ENCODE data around the gene PYDC1. TPM values are rescaled to one million over a fixed set of nuclear protein-coding genes. Genes with fewer than 3 reads are reported as not detected.
A peak's percentile ranks its signal among the peaks of the same experiment; 100 is the strongest.

The PYDC1 gene
- not detected in 2 replicates for total RNA-seq (2012; rRNA removed)

DNA sequence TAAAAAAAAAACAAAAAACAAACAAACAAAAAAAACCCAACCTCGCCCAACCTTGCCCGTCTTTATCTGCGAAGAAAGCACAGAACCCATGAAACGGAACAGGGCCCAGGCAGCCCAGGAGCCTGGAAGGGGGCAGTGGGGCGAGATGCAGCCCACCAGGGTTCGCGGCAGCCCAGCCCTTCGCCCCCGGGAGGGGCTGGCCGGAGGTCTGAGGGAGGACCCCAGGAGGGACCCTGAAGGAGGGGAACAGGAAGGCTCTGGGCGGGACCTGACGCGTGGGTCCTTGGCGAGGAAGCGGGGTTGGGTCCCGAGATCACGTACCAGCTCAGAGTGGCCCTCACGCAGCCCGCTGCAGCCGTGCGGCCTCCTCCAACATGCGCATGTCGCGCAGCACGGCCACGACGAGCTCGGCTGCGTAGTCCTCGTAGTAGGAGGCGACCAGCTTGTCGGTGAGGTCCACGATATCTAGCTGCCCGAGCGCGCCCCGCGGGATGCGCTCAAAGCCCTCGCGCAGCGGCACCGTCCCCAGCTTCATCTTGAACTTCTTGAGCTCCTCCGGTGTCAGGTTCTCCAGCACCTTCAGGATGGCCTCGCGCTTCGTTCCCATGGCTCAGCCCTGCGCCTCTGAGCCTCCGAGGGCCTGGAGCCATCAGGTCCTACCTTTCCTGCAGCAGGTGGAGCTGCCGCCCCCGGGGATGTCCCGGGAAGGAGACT lies at the start of gene PYDC1:
Gene PYDC1, minus strand, starts transcription at position 714 of the 714 bp plus-strand sequence. Its CDS starts 107 bp downstream, at position 607.
- Histone ChIP-seq H3K9ac (ENCODE audit: low read depth, low read length) (peak within 1 kb of the TSS; percentile 89), H3K4me1 (ENCODE audit: control insufficient read depth, insufficient read depth, low read length) (peaks cover 18% of the 10 kb centered on the region), H3K9me3 (replicated peaks; ENCODE audit: low read length) (no peaks in the 10 kb centered on the region), H3K4me3 (ENCODE audit: low read length) (peak within 1 kb of the TSS; percentile 78), H3K4me2 (ENCODE audit: low read length) (peak within 1 kb of the TSS; percentile 90), H3K27me3 (ENCODE audit: control insufficient read depth, insufficient read depth, low read length) (peaks cover 6% of the 10 kb centered on the region), H3K36me3 (ENCODE audit: insufficient read depth, low read length) (peaks cover 5% of the 10 kb centered on the region)

DNA sequence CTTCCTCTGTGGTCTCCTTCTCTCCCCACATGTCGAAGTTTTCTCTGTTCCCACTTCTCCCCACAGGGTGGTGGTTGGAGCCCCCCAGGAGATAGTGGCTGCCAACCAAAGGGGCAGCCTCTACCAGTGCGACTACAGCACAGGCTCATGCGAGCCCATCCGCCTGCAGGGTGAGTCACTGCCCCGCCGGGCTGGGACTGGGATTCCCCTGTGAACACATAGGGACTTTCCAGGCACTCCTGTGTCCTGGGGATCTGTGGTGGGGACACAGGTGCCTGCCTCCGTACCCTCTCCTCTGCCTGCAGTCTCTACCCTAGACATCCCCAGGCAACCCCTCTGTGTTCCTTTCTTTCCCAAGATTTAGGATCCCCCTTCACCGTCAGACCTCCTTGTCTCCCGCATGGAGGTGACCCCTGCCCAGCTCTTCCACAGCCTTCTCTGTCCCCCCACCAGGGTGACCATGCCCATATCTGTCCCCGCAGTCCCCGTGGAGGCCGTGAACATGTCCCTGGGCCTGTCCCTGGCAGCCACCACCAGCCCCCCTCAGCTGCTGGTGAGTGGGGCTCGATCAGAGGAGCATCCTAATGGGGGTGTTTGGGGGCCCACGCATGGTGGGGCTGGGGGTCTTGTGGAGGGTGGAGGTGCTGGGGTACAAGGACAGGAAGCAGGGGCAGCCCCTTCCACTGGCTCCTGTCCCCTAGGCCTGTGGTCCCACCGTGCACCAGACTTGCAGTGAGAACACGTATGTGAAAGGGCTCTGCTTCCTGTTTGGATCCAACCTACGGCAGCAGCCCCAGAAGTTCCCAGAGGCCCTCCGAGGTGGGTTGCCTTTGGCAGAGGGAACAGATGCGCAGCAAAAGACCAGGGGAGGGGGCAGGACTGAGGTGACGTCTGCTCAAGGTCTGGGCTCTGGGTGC lies 48.7 kb upstream of the PYDC1 start:
- Histone ChIP-seq H3K36me3 (ENCODE audit: insufficient read depth, low read length) (no peaks in the 10 kb centered on the region), H3K9me3 (replicated peaks; ENCODE audit: low read length) (no peaks in the 10 kb centered on the region), H3K4me1 (ENCODE audit: control insufficient read depth, insufficient read depth, low read length) (no peaks in the 10 kb centered on the region), H3K27me3 (ENCODE audit: control insufficient read depth, insufficient read depth, low read length) (peaks cover 14% of the 10 kb centered on the region), H3K4me2 (ENCODE audit: low read length) (no peak overlapping the region), H3K9ac (ENCODE audit: low read depth, low read length) (no peak overlapping the region), H3K4me3 (ENCODE audit: low read length) (no peak overlapping the region)

DNA sequence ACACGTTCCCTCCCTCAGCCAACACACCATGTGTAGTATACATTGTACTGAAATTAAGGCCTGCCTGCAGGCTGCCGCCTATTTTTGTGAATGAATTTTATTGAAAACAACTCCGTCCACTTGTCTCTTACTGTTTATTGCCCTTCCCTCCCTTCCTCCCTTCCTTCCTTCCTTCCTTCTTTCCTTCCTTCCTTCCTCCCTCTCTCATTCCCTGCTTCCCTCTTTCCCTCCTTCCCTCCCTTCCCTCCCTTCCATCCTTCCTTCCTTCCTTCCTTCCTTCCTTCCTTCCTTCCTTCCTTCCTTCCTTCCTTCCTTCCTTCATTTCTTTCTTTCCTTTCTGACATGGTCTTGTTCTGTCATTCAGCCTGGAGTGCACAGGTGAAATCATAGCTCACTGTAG lies 45.1 kb upstream of the PYDC1 start:
- Histone ChIP-seq H3K4me3 (ENCODE audit: low read length) (no peak overlapping the region), H3K27me3 (ENCODE audit: control insufficient read depth, insufficient read depth, low read length) (peaks cover 16% of the 10 kb centered on the region), H3K4me1 (ENCODE audit: control insufficient read depth, insufficient read depth, low read length) (no peaks in the 10 kb centered on the region)

DNA sequence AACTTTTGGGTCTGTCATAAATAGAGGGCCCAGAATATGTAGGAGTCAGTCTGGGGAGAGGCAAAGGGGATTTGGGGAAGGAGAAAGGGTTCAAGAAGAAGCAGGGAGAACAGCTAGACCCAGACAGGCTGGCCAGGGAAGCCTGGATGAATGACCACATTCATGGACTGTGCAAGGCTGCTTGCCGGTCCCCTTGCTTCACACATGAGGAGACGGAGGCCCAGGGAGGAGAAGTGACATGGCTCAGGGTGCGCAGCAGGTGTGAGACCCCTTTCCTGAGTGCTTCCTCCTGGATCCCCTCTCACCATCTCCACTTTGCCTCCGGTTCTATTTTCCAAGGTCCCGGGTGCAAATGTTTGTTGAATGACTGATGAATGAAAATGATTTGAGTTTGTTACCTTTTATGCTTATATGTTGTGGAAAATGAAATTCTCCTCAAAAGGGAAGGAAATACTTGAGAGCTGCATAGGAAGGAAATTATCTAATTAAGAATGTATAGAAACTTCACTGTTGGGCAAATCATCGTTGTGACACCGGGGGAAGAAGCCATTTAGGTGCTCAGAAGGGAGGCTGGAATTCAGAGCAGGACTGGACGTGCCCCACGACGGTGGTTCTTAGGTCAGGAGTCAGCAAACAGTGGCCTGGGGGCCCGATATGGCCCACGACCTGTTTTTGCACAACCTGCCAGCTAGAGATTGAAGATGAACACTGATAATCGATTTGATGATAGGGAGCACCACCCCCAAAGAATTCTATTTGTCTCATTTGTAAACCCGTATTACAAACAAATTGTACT lies 43.4 kb upstream of the PYDC1 start:
- H3K36me3 ChIP-seq (ENCODE audit: insufficient read depth, low read length), result no peaks in the 10 kb centered on the region
- peaks cover 16% of the 10 kb centered on the region for H3K27me3 ChIP-seq (ENCODE audit: control insufficient read depth, insufficient read depth, low read length)
- no peak overlapping the region for H3K4me2 ChIP-seq (ENCODE audit: low read length)
- H3K9ac ChIP-seq (ENCODE audit: low read depth, low read length), result no peak overlapping the region
- no peak overlapping the region for H3K4me3 ChIP-seq (ENCODE audit: low read length)
- H3K9me3 ChIP-seq (replicated peaks; ENCODE audit: low read length), result no peaks in the 10 kb centered on the region
- no peaks in the 10 kb centered on the region for H3K4me1 ChIP-seq (ENCODE audit: control insufficient read depth, insufficient read depth, low read length)

More for the DNA sequence above, 45.1 kb upstream of the PYDC1 start:
- no peaks in the 10 kb centered on the region for H3K9me3 ChIP-seq (replicated peaks; ENCODE audit: low read length)
- no peak overlapping the region for H3K9ac ChIP-seq (ENCODE audit: low read depth, low read length)
- no peak overlapping the region for H3K4me2 ChIP-seq (ENCODE audit: low read length)
- no peaks in the 10 kb centered on the region for H3K36me3 ChIP-seq (ENCODE audit: insufficient read depth, low read length)

DNA sequence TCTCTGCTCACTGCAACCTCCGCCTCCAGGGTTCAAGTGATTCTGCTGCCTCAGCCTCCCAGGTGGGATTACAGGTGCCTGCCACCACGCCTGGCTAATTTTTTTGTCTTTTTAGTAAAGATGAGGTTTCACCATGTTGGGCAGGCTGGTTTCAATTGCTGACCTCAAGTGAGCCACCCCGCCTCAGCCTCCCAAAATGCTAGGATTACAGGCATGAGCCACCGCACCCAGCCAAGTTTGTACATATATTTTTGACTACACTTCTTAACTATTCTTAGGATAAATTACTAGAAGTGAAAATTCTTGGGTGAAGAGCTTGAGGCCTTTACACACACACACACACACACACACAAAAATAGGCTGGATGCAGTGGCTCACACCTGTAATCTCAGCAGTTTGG lies 41.4 kb upstream of the PYDC1 start:
- Histone ChIP-seq H3K36me3 (ENCODE audit: insufficient read depth, low read length) (no peaks in the 10 kb centered on the region), H3K9ac (ENCODE audit: low read depth, low read length) (no peak overlapping the region), H3K9me3 (replicated peaks; ENCODE audit: low read length) (no peaks in the 10 kb centered on the region), H3K4me3 (ENCODE audit: low read length) (no peak overlapping the region), H3K4me1 (ENCODE audit: control insufficient read depth, insufficient read depth, low read length) (no peaks in the 10 kb centered on the region), H3K27me3 (ENCODE audit: control insufficient read depth, insufficient read depth, low read length) (peaks cover 16% of the 10 kb centered on the region), H3K4me2 (ENCODE audit: low read length) (no peak overlapping the region)

DNA sequence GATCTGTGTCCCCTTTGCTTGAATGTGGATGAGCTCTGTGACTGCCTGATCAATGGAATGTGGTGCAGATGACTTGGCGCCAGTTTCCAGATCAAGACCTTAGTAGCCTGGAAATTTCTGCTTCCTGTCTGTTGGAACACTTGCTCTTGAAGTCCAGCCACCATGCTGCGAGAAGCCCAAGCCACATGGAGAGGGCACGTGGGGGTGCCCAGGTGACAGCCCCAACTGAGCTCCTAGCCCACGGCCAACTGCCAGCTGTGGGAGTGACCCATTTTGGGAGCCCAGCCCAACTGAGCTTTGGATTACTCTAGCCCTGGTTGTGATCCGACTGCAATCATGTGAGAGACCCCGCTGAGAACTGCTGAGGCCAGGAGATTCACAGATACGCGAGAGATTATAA lies 39.5 kb upstream of the PYDC1 start:
- peaks cover 9% of the 10 kb centered on the region for H3K27me3 ChIP-seq (ENCODE audit: control insufficient read depth, insufficient read depth, low read length)
- no peaks in the 10 kb centered on the region for H3K36me3 ChIP-seq (ENCODE audit: insufficient read depth, low read length)
- no peaks in the 10 kb centered on the region for H3K4me1 ChIP-seq (ENCODE audit: control insufficient read depth, insufficient read depth, low read length)
- no peak overlapping the region for H3K4me3 ChIP-seq (ENCODE audit: low read length)
- H3K9ac ChIP-seq (ENCODE audit: low read depth, low read length), result no peak overlapping the region
- no peak overlapping the region for H3K4me2 ChIP-seq (ENCODE audit: low read length)
- H3K9me3 ChIP-seq (replicated peaks; ENCODE audit: low read length), result no peaks in the 10 kb centered on the region

DNA sequence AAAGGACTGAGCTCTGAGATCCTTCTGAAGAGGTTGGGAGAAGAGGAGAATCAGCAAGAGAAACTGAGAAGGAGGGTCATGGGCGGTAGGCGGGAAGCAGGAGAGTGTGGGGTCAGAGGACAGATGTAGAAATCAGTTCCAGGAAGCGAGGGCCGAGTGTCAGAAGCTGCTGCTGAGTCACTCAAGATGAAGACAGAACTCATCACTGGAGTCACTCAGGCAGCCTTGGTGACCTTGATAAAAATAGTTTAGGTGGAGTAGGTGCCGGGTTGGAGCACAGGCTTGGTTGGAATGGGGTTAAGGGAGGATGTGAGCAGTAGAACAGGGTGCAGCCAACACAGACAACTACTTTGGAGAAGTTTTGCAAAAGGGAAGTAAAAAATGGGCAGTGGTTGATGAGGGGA lies 36.7 kb upstream of the PYDC1 start:
- Histone ChIP-seq H3K4me3 (ENCODE audit: low read length) (no peak overlapping the region), H3K27me3 (ENCODE audit: control insufficient read depth, insufficient read depth, low read length) (peaks cover 4% of the 10 kb centered on the region), H3K36me3 (ENCODE audit: insufficient read depth, low read length) (no peaks in the 10 kb centered on the region), H3K4me2 (ENCODE audit: low read length) (no peak overlapping the region), H3K9ac (ENCODE audit: low read depth, low read length) (no peak overlapping the region), H3K9me3 (replicated peaks; ENCODE audit: low read length) (no peaks in the 10 kb centered on the region), H3K4me1 (ENCODE audit: control insufficient read depth, insufficient read depth, low read length) (no peaks in the 10 kb centered on the region)

DNA sequence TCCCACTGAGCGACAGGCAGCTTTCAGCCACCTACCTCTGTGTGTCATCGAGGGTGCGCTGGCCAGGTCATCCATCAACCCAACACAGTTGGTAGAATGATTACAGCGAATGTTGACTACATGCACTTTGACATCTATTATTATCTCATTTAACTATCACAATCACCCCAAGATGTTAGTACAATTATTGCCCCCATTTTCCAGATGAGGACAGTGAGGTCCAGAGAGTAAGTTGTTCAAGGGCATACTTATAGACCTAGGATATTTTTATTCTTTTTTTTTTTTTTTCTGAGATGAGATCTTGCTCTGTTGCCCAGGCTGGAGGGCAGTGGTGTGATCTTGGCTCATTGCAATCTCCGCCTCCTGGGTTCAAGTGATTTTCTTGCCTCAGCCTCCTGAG lies 34.5 kb upstream of the PYDC1 start:
- Histone ChIP-seq H3K4me2 (ENCODE audit: low read length) (no peak overlapping the region), H3K9ac (ENCODE audit: low read depth, low read length) (no peak overlapping the region), H3K9me3 (replicated peaks; ENCODE audit: low read length) (no peaks in the 10 kb centered on the region), H3K27me3 (ENCODE audit: control insufficient read depth, insufficient read depth, low read length) (peaks cover 5% of the 10 kb centered on the region), H3K36me3 (ENCODE audit: insufficient read depth, low read length) (no peaks in the 10 kb centered on the region), H3K4me1 (ENCODE audit: control insufficient read depth, insufficient read depth, low read length) (no peaks in the 10 kb centered on the region), H3K4me3 (ENCODE audit: low read length) (no peak overlapping the region)

DNA sequence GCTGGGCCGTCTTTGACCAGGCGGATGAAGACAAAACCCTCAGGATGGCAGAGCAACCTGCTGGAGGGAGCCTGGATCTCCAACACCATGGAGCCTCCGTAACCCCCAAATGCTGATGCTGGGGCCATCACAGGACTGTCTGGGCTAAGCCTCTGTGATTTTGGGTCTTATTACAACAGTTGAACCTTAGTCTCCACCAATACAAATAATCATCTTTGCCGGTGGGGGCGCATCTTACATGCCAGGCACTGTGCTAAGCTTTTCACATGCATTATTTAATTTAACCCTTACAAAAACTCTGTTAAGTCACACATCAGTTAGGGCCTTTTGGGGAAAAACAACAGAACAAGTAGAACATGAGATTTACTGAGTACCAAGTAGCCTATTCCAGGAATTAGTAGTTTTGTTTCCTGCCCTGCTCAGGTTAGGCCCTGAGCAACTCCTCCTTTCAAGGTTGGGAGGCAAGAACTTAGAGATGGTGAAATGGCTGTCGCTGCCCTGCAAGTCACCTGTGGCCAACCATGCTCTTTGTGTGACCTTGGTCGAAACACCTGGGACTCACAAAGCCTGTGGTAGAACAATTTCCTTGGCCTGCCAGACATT lies 33.9 kb upstream of the PYDC1 start:
- no peaks in the 10 kb centered on the region for H3K9me3 ChIP-seq (replicated peaks; ENCODE audit: low read length)
- no peak overlapping the region for H3K4me2 ChIP-seq (ENCODE audit: low read length)
- no peaks in the 10 kb centered on the region for H3K4me1 ChIP-seq (ENCODE audit: control insufficient read depth, insufficient read depth, low read length)
- H3K36me3 ChIP-seq (ENCODE audit: insufficient read depth, low read length), result no peaks in the 10 kb centered on the region
- H3K27me3 ChIP-seq (ENCODE audit: control insufficient read depth, insufficient read depth, low read length), result peaks cover 9% of the 10 kb centered on the region
- H3K9ac ChIP-seq (ENCODE audit: low read depth, low read length), result no peak overlapping the region
- H3K4me3 ChIP-seq (ENCODE audit: low read length), result no peak overlapping the region

DNA sequence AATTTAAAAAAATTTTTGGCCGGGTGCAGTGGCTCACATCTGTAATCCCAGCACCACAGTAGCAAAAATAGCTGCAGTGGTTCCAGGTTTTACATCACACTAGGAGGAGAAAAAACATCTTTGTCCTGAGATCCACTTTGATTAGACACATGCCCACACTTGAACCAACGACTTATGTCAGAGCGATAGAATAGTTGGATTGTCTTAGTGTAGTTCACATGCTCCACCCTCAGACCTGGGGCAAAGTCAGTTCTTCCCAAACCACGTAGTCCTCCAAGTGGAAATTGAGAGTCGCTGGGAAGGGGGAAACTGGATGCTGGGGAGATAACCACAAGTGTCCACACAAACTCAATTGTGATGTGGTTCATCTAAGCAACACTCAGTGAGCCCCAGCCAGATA lies 31.4 kb upstream of the PYDC1 start:
- Histone ChIP-seq H3K36me3 (ENCODE audit: insufficient read depth, low read length) (no peaks in the 10 kb centered on the region), H3K4me1 (ENCODE audit: control insufficient read depth, insufficient read depth, low read length) (no peaks in the 10 kb centered on the region), H3K9ac (ENCODE audit: low read depth, low read length) (no peak overlapping the region), H3K9me3 (replicated peaks; ENCODE audit: low read length) (no peaks in the 10 kb centered on the region), H3K4me3 (ENCODE audit: low read length) (no peak overlapping the region), H3K4me2 (ENCODE audit: low read length) (no peak overlapping the region), H3K27me3 (ENCODE audit: control insufficient read depth, insufficient read depth, low read length) (peaks cover 9% of the 10 kb centered on the region)

DNA sequence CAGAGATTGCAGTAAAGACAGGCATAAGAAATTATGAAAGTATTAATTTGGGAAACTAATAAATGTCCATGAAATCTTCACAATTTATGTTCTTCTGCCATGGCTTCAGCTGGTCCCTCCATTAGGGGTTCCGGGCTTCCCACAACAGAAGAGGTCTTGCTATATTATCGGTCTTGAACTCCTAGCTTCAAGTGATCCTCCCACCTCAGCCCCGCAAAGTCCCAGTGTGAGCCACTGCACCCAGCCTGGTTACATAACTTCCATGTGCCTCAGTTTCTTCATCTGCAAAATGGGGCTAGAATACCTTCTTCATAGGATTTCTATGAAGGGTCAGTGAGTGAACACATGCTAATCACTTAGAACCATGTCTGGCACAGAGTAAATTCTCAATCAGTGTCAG lies 29.4 kb upstream of the PYDC1 start:
- Histone ChIP-seq H3K9ac (ENCODE audit: low read depth, low read length) (no peak overlapping the region), H3K4me2 (ENCODE audit: low read length) (no peak overlapping the region), H3K27me3 (ENCODE audit: control insufficient read depth, insufficient read depth, low read length) (peaks cover 15% of the 10 kb centered on the region), H3K4me3 (ENCODE audit: low read length) (no peak overlapping the region), H3K9me3 (replicated peaks; ENCODE audit: low read length) (no peaks in the 10 kb centered on the region), H3K4me1 (ENCODE audit: control insufficient read depth, insufficient read depth, low read length) (no peaks in the 10 kb centered on the region), H3K36me3 (ENCODE audit: insufficient read depth, low read length) (no peaks in the 10 kb centered on the region)

Measured in skeletal muscle satellite cell (primary cell).